IMR-90 (cell line): ENCODE measurements around the gene NUTM2F. TPM values are rescaled to one million over a fixed set of nuclear protein-coding genes. Genes with fewer than 3 reads are reported as not detected.
"Not testable (repeated sequence)": the region's sequence is repeated elsewhere in the genome, so short reads cannot be mapped to it uniquely, and the experiment has no call there.

Experiments
- ATAC-seq: fragments of 200-7000 bp; cut with Tn5 transposase; 2 replicates; pipeline ENCODE4 v1.9.1; 2020; ENCODE audit warnings: low read depth, mild to moderate bottlenecking, moderate library complexity
- BruUV-seq: library from RNA; stranded (reverse); fragments of 400-500 nt; replicated peaks from 2 replicates; lab custom pipeline; 2021; lab: Mats Ljungman, UMichigan
- CTCF ChIA-PET: fragments of 300-600 bp; formaldehyde crosslinking; extraction: SDS; loops from one replicate; lab custom pipeline; 2021; ENCODE audit warnings: antibody characterized with exemption; lab: Yijun Ruan, JAX
- POLR2A ChIA-PET: fragments of 300-600 bp; sonication (Branson Sonifier 250); formaldehyde crosslinking; loops from one replicate; lab custom pipeline; 2022; ENCODE audit warnings: antibody characterized with exemption; ENCODE audit not compliant: unreplicated experiment; lab: Charles Lee
- DNase-seq: peaks from one replicate; pipeline ENCODE4 v3.0.0; 2013
- H2AFZ ChIP-seq: replicated peaks from 2 replicates; pipeline ENCODE3; 2013; ENCODE audit warnings: low read length, mild to moderate bottlenecking; ENCODE audit not compliant: poor library complexity
- H2AK5ac ChIP-seq: 2 replicates; pipeline ENCODE4 v1.6.1; 2013; ENCODE audit warnings: low read depth, low read length, inconsistent platforms
- H2AK9ac ChIP-seq: replicated peaks from 2 replicates; pipeline ENCODE3; 2013; ENCODE audit warnings: mild to moderate bottlenecking, low read depth, low read length, moderate library complexity; ENCODE audit not compliant: poor library complexity
- H2BK120ac ChIP-seq: 2 replicates; pipeline ENCODE4 v1.6.1; 2013; ENCODE audit warnings: low read depth, low read length, inconsistent platforms
- H2BK15ac ChIP-seq: 3 replicates; pipeline ENCODE4 v1.6.1; 2013; ENCODE audit warnings: low read depth, low read length, inconsistent platforms
- H2BK20ac ChIP-seq: 2 replicates; pipeline ENCODE4 v1.6.1; 2013; ENCODE audit warnings: low read depth, mild to moderate bottlenecking, inconsistent platforms, low read length, moderate library complexity
- H2BK5ac ChIP-seq: 2 replicates; pipeline ENCODE4 v1.6.1; 2013; ENCODE audit warnings: mild to moderate bottlenecking, low read depth, low read length, inconsistent platforms; ENCODE audit not compliant: poor library complexity, severe bottlenecking
- H3K14ac ChIP-seq: replicated peaks from 2 replicates; pipeline ENCODE4 v1.6.1; 2013; ENCODE audit warnings: low read depth, low read length, inconsistent platforms
- H3K18ac ChIP-seq: 2 replicates; pipeline ENCODE4 v1.6.1; 2013; ENCODE audit warnings: low read depth, low read length, control low read depth
- H3K23ac ChIP-seq: 2 replicates; pipeline ENCODE4 v1.6.1; 2013; ENCODE audit warnings: low read depth, low read length, inconsistent platforms
- H3K27ac ChIP-seq: 2 replicates; pipeline ENCODE4 v1.5.1; 2013; ENCODE audit warnings: mild to moderate bottlenecking, control low read depth, low read length; ENCODE audit not compliant: insufficient read depth
- H3K27me3 ChIP-seq: 2 replicates; pipeline ENCODE4 v1.6.1; 2013; ENCODE audit warnings: low read length; ENCODE audit not compliant: control insufficient read depth, insufficient read depth
- H3K36me3 ChIP-seq: 2 replicates; pipeline ENCODE4 v1.6.1; 2013; ENCODE audit warnings: low read length, mixed read lengths; ENCODE audit not compliant: control insufficient read depth, insufficient read depth
- H3K4ac ChIP-seq: 2 replicates; pipeline ENCODE4 v1.6.1; 2013; ENCODE audit warnings: low read depth, low read length, inconsistent platforms
- H3K4me1 ChIP-seq: 2 replicates; pipeline ENCODE4 v1.6.1; 2013; ENCODE audit warnings: low read length, mixed read lengths; ENCODE audit not compliant: control insufficient read depth, insufficient read depth
- H3K4me2 ChIP-seq: 2 replicates; pipeline ENCODE4 v1.6.1; 2013; ENCODE audit warnings: low read depth, mild to moderate bottlenecking, control low read depth, low read length, moderate library complexity
- H3K4me3 ChIP-seq: 2 replicates; pipeline ENCODE4 v1.5.1; 2013; ENCODE audit warnings: low read depth, mild to moderate bottlenecking, control low read depth, low read length, moderate library complexity; ENCODE audit not compliant: insufficient read depth
- H3K56ac ChIP-seq: 2 replicates; pipeline ENCODE4 v1.6.1; 2013; ENCODE audit warnings: low read length, inconsistent platforms; ENCODE audit not compliant: insufficient read depth; ENCODE audit errors: extremely low read depth
- H3K79me1 ChIP-seq, 2 experiments: 2 replicates each; pipeline ENCODE4 v1.6.1; 2013; ENCODE audit warnings: low read length in 2 of 2, inconsistent platforms in 1 of 2, low read depth in 1 of 2
- H3K9ac ChIP-seq: 2 replicates; pipeline ENCODE4 v1.6.1; 2013; ENCODE audit warnings: low read depth, low read length, control low read depth
- H3K9me1 ChIP-seq: 2 replicates; pipeline ENCODE4 v1.6.1; 2013; ENCODE audit warnings: low read length, inconsistent platforms; ENCODE audit not compliant: insufficient read depth
- H3K9me3 ChIP-seq: 2 replicates; pipeline ENCODE4 v1.6.1; 2013; ENCODE audit warnings: low read length; ENCODE audit not compliant: control insufficient read depth, insufficient read depth
- H4K20me1 ChIP-seq: 2 replicates; pipeline ENCODE4 v1.6.1; 2013; ENCODE audit warnings: low read length, inconsistent platforms; ENCODE audit not compliant: insufficient read depth
- H4K5ac ChIP-seq: 2 replicates; pipeline ENCODE4 v1.6.1; 2013; ENCODE audit warnings: mild to moderate bottlenecking, low read depth, low read length, control low read depth
- H4K8ac ChIP-seq, 2 experiments: 2 replicates each; pipeline ENCODE4 v1.6.1; 2013; ENCODE audit warnings: low read depth in 2 of 2, low read length in 2 of 2, control low read depth in 1 of 2, inconsistent platforms in 1 of 2
- H4K91ac ChIP-seq: 2 replicates; pipeline ENCODE4 v1.6.1; 2013; ENCODE audit warnings: low read depth, low read length, inconsistent platforms; ENCODE audit not compliant: insufficient read depth
- WGBS, 2 experiments: methylation state at CpG; one replicate each; pipeline versions ENCODE4 v1.1.5 to v1.1.7; 2013; ENCODE audit warnings: missing lambda C conversion rate in 2 of 2; ENCODE audit not compliant: insufficient read length in 1 of 2; ENCODE audit errors: extremely low coverage in 2 of 2; 5-methylcytosine and 5-hydroxymethylcytosine counted together
- dilution Hi-C: fragments of 300-500 bp; cut with HindIII; formaldehyde crosslinking; loops from one replicate; pipeline ENCODE4 v1.14.3; 2018; ENCODE audit warnings: low sequenced_read_pairs; ENCODE audit not compliant: unreplicated experiment
- in situ Hi-C: fragments of 300-500 bp; cut with MboI; formaldehyde crosslinking; loops from 3 replicates; pipeline ENCODE4 v1.14.3; 2019; ENCODE audit warnings: low sequenced_read_pairs, inconsistent platforms, mixed read lengths
- intact Hi-C: fragments of 100-400 bp; cut with micrococcal nuclease; formaldehyde crosslinking; loops from 2 replicates; pipeline ENCODE4 v1.10.0; 2022
- polyA plus RNA-seq, 3 experiments: library from polyadenylated mRNA; depleted of rRNA; stranded (reverse); fragments of >200 nt; gene quantifications; 2 replicates each; pipeline ENCODE4 v1.2.3, GENCODE V29; 2012; ENCODE audit warnings: low replicate concordance in 1 of 3
- total RNA-seq: library from RNA; depleted of rRNA; stranded (reverse); fragments of >200 nt; gene quantifications from 2 replicates; pipeline ENCODE4 v1.2.3, GENCODE V29; 2012

The NUTM2F gene
- total and polyA plus RNA-seq, 2 of the 4 experiments (the other 2 are of a cell fraction): not detected

GRCh38 chr9:94315034-94315984, 13.1 kb downstream of the NUTM2F start:
- H2AFZ ChIP-seq, H4K20me1 ChIP-seq, H2BK20ac ChIP-seq, H3K79me1 ChIP-seq, H3K4me1 ChIP-seq, H2AK9ac ChIP-seq, H4K91ac ChIP-seq, BruUV-seq, POLR2A ChIA-PET, H4K5ac ChIP-seq, H3K27ac ChIP-seq, H2AK5ac ChIP-seq, H3K9ac ChIP-seq, H3K9me3 ChIP-seq, H4K8ac ChIP-seq, H2BK5ac ChIP-seq, CTCF ChIA-PET, H2BK120ac ChIP-seq, H3K56ac ChIP-seq, in situ Hi-C loops, dilution Hi-C loops, H3K4me3 ChIP-seq, H3K9me1 ChIP-seq, ATAC-seq, H2BK15ac ChIP-seq, H3K14ac ChIP-seq, H3K4ac ChIP-seq, intact Hi-C loops, H3K18ac ChIP-seq, DNase-seq, H3K36me3 ChIP-seq, H3K23ac ChIP-seq, H3K4me2 ChIP-seq, H3K27me3 ChIP-seq: not testable (repeated sequence)
- no CpG with 5 or more reads among the region's 15 CpGs for WGBS, 2 experiments
